Spleen (tissue), 7 donors: Measurements from ENCODE around the gene GPR158.

ENCODE experiments used
- CTCF ChIP-seq, 11 experiments: fragments of 200-600 bp in 7 of 11; fragments of 450-650 bp in 4 of 11; sonication (generic) in 4 of 11; IDR thresholded peaks in 8 of 11; conservative IDR thresholded peaks in 3 of 11; 1 replicate in 7 of 11; 2 replicates in 4 of 11; pipeline versions ENCODE4 v1.4.0 to v1.8.0; 2016 to 2021; ENCODE audit warnings: antibody characterized with exemption in 11 of 11, inconsistent platforms in 4 of 11, mild to moderate bottlenecking in 1 of 11
- POLR2AphosphoS5 ChIP-seq, 3 donors: sonication (generic); formaldehyde crosslinking; IDR thresholded peaks; one replicate each; pipeline ENCODE4 v1.5.1; 2017; ENCODE audit warnings: antibody characterized with exemption in 3 of 3
- donor health status: DM: no; HTN: no; CAD: no; lungs with moderate emphysema.
- donor health status: DM: no; HTN: no; CAD: no.
- donor health status: DM: no; HTN: no; CAD: no.

DNA sequence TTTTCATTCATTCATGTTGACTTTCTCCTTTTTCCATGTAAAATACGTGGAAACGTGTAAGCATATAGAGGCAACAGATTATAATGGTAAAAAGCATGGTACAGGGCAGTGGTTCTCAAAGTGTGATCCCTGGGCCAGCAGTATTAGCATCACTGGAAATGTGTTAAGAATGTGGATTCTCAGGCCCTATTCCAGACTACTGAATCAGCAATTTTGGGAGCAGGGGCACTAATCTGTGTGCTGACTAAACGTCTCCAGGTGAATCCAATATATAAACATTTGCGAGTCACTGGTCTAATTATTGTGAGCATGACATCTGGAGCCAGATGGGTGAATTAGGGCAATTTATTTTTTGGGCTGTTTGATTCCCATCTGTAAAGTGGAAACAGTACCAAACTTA lies 5.1 kb upstream of the GPR158 start:
- TF ChIP-seq CTCF (IDR thresholded peaks at IDR 0.05 in 8 of 11, conservative IDR thresholded peaks at IDR 0.05 in 3 of 11) (no peak), POLR2AphosphoS5 (IDR thresholded peaks at IDR 0.05) (no peak)
